Spleen (tissue), 11 donors: Measurements from ENCODE around the gene OXCT1. TPM values are rescaled to one million over a fixed set of nuclear protein-coding genes. Genes with fewer than 3 reads are reported as not detected.

ENCODE experiments used
- DNase-seq: peaks from one replicate; pipeline ENCODE4 v3.0.0-alpha.2; 2020
- H3K27ac ChIP-seq, 8 donors: fragments of 200-600 bp; sonication (generic) in 7 of 8; 1 replicate in 4 of 8; 2 replicates in 4 of 8; pipeline versions ENCODE4 v1.5.0 to v1.8.0; 2016 to 2021; ENCODE audit warnings: inconsistent platforms in 4 of 8, mild to moderate bottlenecking in 4 of 8, moderate library complexity in 1 of 8
- H3K27me3 ChIP-seq, 7 donors: fragments of 200-600 bp; sonication (generic) in 6 of 7; replicated peaks in 1 of 7; 1 replicate in 4 of 7; 2 replicates in 3 of 7; pipeline versions ENCODE4 v1.5.0 to v1.8.0; 2016 to 2021; ENCODE audit warnings: inconsistent platforms in 3 of 7, mild to moderate bottlenecking in 1 of 7
- H3K36me3 ChIP-seq, 6 donors: fragments of 200-600 bp; sonication (generic) in 5 of 6; 1 replicate in 4 of 6; 2 replicates in 2 of 6; pipeline versions ENCODE4 v1.5.0 to v1.8.0; 2016 to 2021; ENCODE audit warnings: inconsistent platforms in 2 of 6
- H3K4me1 ChIP-seq, 6 donors: fragments of 200-600 bp; sonication (generic) in 5 of 6; 1 replicate in 3 of 6; 2 replicates in 3 of 6; pipeline versions ENCODE4 v1.5.0 to v1.8.0; 2016 to 2021; ENCODE audit warnings: inconsistent platforms in 3 of 6
- H3K4me3 ChIP-seq, 8 donors: fragments of 200-600 bp; sonication (generic) in 7 of 8; 1 replicate in 4 of 8; 2 replicates in 4 of 8; pipeline versions ENCODE4 v1.5.0 to v1.8.0; 2016 to 2021; ENCODE audit warnings: inconsistent platforms in 4 of 8, mild to moderate bottlenecking in 4 of 8, moderate library complexity in 2 of 8
- H3K9me3 ChIP-seq, 8 donors: fragments of 200-600 bp; sonication (generic) in 7 of 8; 1 replicate in 4 of 8; 2 replicates in 4 of 8; pipeline versions ENCODE4 v1.5.0 to v1.8.0; 2016 to 2021; ENCODE audit warnings: inconsistent platforms in 4 of 8
- CTCF ChIP-seq, 11 experiments: fragments of 200-600 bp in 7 of 11; fragments of 450-650 bp in 4 of 11; sonication (generic) in 4 of 11; IDR thresholded peaks in 8 of 11; conservative IDR thresholded peaks in 3 of 11; 1 replicate in 7 of 11; 2 replicates in 4 of 11; pipeline versions ENCODE4 v1.4.0 to v1.8.0; 2016 to 2021; ENCODE audit warnings: antibody characterized with exemption in 11 of 11, inconsistent platforms in 4 of 11, mild to moderate bottlenecking in 1 of 11
- POLR2A ChIP-seq, 3 donors: fragments of 450-650 bp; IDR thresholded peaks; one replicate each; pipeline ENCODE4 v1.5.1; 2017; ENCODE audit warnings: antibody characterized with exemption in 3 of 3, mild to moderate bottlenecking in 1 of 3
- POLR2AphosphoS5 ChIP-seq, 3 donors: sonication (generic); formaldehyde crosslinking; IDR thresholded peaks; one replicate each; pipeline ENCODE4 v1.5.1; 2017; ENCODE audit warnings: antibody characterized with exemption in 3 of 3
- WGBS, 5 donors: extraction: QIAGEN DNeasy Blood & Tissue Kit in 3 of 5; methylation state at CpG; one replicate each; pipeline versions ENCODE4 v1.1.5 to v1.1.7; 2013 to 2018; 5-methylcytosine and 5-hydroxymethylcytosine counted together
- intact Hi-C: fragments of 100-400 bp; cut with DNase I; formaldehyde crosslinking; loops from one replicate; pipeline ENCODE4 v1.15.0; 2023; ENCODE audit warnings: low total_unique reads
- polyA plus RNA-seq, 3 donors: library from polyadenylated mRNA; stranded (reverse); fragments of 200-250 nt; gene quantifications; one replicate each; pipeline ENCODE4 v1.2.1, GENCODE V29; 2013
- total RNA-seq, 7 donors: library from RNA; depleted of rRNA in 3 of 7; stranded (reverse); fragments of >200 nt in 3 of 7; fragmentation: NEBNext Ultra II Directional in 4 of 7; extraction: Animal tissue kit (Norgen Biotek cat#: 25700) in 4 of 7; gene quantifications; one replicate each; pipeline versions ENCODE4 v1.1.0 to v1.2.1, GENCODE V29; 2016 to 2021
- donor health status: healthy with polysubstance abuse.
- donor health status: DM: no; HTN: no; CAD: no; lungs with moderate emphysema.
- donor health status: DM: no; HTN: no; CAD: no.
- donor health status: Bipolar disorder and iron deficiency.
- donor health status: healthy.
- donor health status: DM: no; HTN: no; CAD: no.
- donor health status: DM: yes; HTN: yes; CAD: no.

Gene OXCT1
- total and polyA plus RNA-seq, 10 donors: 7.0 to 16.7 (median 13.5) TPM

- intact Hi-C loops: no loop called here
- no peak for TF ChIP-seq CTCF (IDR thresholded peaks at IDR 0.05 in 8 of 11, conservative IDR thresholded peaks at IDR 0.05 in 3 of 11)
- no peak for TF ChIP-seq POLR2A (IDR thresholded peaks at IDR 0.05)
- TF ChIP-seq POLR2AphosphoS5 (IDR thresholded peaks at IDR 0.05): no peak
- WGBS, 5 donors: 95 to 99% (median 96%) methylated on average over 3 of the region's 3 CpGs
- peaks cover 0 to 84% (median 14%) of the 10 kb centered on the region in 6 donors for H3K36me3 ChIP-seq
- no peak for DNase-seq
- no peaks in the 10 kb centered on the region for H3K9me3 ChIP-seq
- no peaks in the 10 kb centered on the region for H3K4me1 ChIP-seq
- no peaks in the 10 kb centered on the region for H3K27me3 ChIP-seq
- no peak overlapping the region for H3K27ac ChIP-seq
- H3K4me3 ChIP-seq: no peak overlapping the region
Observed at GRCh38 chr5:41837793-41838192, 32.4 kb downstream of the OXCT1 start.

GRCh38 chr5:41835645-41836044 lies 34.6 kb downstream of the OXCT1 start:
- WGBS, 5 donors: 77 to 82% (median 80%) methylated on average over 3 of the region's 3 CpGs
- Histone ChIP-seq H3K4me3 (no peak overlapping the region), H3K27me3 (no peaks in the 10 kb centered on the region), H3K36me3 (peaks cover 0 to 86% (median 20%) of the 10 kb centered on the region in 6 donors), H3K27ac (no peak overlapping the region), H3K4me1 (no peaks in the 10 kb centered on the region), H3K9me3 (no peaks in the 10 kb centered on the region)
- TF ChIP-seq POLR2A (IDR thresholded peaks at IDR 0.05): no peak
- TF ChIP-seq CTCF (IDR thresholded peaks at IDR 0.05 in 8 of 11, conservative IDR thresholded peaks at IDR 0.05 in 3 of 11): no peak
- TF ChIP-seq POLR2AphosphoS5 (IDR thresholded peaks at IDR 0.05): no peak
- DNase-seq: no peak
- intact Hi-C loops: no loop called here

- no peak for DNase-seq
- 85 to 97% (median 91%) methylated on average over 1 of the region's 1 CpG for WGBS, 5 donors
- no peak for TF ChIP-seq CTCF (IDR thresholded peaks at IDR 0.05 in 8 of 11, conservative IDR thresholded peaks at IDR 0.05 in 3 of 11)
- TF ChIP-seq POLR2A (IDR thresholded peaks at IDR 0.05): no peak
- TF ChIP-seq POLR2AphosphoS5 (IDR thresholded peaks at IDR 0.05): no peak
Observed at GRCh38 chr5:41834506-41834905, 35.7 kb downstream of the OXCT1 start.

GRCh38 chr5:41832430-41832829 lies 37.8 kb downstream of the OXCT1 start:
- Histone ChIP-seq H3K9me3 (no peaks in the 10 kb centered on the region), H3K27me3 (no peaks in the 10 kb centered on the region), H3K4me3 (no peak overlapping the region), H3K36me3 (peaks cover 0 to 72% (median 15%) of the 10 kb centered on the region in 6 donors), H3K27ac (no peak overlapping the region), H3K4me1 (no peaks in the 10 kb centered on the region)
- 90 to 96% (median 93%) methylated on average over 3 of the region's 3 CpGs for WGBS, 5 donors
- intact Hi-C loops: no loop called here
- TF ChIP-seq POLR2AphosphoS5 (IDR thresholded peaks at IDR 0.05) (no peak), CTCF (IDR thresholded peaks at IDR 0.05 in 8 of 11, conservative IDR thresholded peaks at IDR 0.05 in 3 of 11) (no peak), POLR2A (IDR thresholded peaks at IDR 0.05) (no peak)
- DNase-seq: no peak

More at GRCh38 chr5:41834506-41834905, 35.7 kb downstream of the OXCT1 start:
- H3K27ac ChIP-seq: no peak overlapping the region
- no peak overlapping the region for H3K4me3 ChIP-seq
- peaks cover 0 to 84% (median 20%) of the 10 kb centered on the region in 6 donors for H3K36me3 ChIP-seq
- no peaks in the 10 kb centered on the region for H3K27me3 ChIP-seq
- H3K4me1 ChIP-seq: no peaks in the 10 kb centered on the region
- H3K9me3 ChIP-seq: no peaks in the 10 kb centered on the region
- intact Hi-C loops: no loop called here
